ENCODE measurements around the gene GJD2.

The GJD2 gene

DNA sequence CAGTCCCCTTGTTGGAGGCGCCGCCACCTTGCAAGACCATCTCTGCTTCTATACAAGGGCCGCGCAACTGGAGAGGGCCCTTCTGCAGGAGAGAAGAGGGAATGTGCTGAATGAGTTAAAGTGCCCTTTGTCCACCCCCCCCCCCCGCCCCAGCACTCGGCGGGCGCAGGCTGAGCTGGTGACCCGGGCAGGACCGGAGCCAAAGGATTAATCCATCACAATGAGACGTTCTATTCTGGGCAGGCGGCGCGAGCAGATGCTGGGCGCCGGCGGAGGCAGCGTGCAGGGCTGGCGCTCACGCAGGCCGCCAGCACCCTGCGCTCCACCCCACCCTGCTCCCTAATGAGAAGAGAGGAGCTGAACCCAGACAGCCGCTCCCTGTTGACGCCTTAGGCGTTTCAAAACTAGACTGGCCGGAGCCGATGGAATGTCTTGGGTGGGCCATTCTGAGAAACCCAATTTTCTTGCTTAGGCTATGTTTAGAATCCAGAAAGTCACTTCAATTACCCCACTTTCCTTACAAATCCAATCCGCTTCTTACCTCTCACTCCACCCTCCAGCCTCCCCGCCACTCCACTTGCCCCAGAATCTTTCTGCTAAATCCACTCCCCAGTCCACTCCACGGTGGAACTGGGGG lies 32.9 kb downstream of the GJD2 start:
- H3K36me3 ChIP-seq (ENCODE audit: insufficient read depth, low read length), result no peaks in the 10 kb centered on the region
- no peak overlapping the region for H3K4me2 ChIP-seq (ENCODE audit: low read depth, low read length, poor library complexity, severe bottlenecking)
- H3K79me2 ChIP-seq (ENCODE audit: insufficient read depth, low read length), result no peaks in the 10 kb centered on the region
- no peaks in the 10 kb centered on the region for H4K20me1 ChIP-seq (ENCODE audit: insufficient read depth, low read length, poor library complexity, severe bottlenecking)
- H3K27me3 ChIP-seq (ENCODE audit: insufficient read depth, low read length, poor library complexity, severe bottlenecking), result no peaks in the 10 kb centered on the region
- no peak overlapping the region for H3K4me3 ChIP-seq (ENCODE audit: low read length, poor library complexity, severe bottlenecking)
- H3F3A ChIP-seq (ENCODE audit: low read depth), result no peaks in the 10 kb centered on the region
- TF ChIP-seq, protein P1, sequence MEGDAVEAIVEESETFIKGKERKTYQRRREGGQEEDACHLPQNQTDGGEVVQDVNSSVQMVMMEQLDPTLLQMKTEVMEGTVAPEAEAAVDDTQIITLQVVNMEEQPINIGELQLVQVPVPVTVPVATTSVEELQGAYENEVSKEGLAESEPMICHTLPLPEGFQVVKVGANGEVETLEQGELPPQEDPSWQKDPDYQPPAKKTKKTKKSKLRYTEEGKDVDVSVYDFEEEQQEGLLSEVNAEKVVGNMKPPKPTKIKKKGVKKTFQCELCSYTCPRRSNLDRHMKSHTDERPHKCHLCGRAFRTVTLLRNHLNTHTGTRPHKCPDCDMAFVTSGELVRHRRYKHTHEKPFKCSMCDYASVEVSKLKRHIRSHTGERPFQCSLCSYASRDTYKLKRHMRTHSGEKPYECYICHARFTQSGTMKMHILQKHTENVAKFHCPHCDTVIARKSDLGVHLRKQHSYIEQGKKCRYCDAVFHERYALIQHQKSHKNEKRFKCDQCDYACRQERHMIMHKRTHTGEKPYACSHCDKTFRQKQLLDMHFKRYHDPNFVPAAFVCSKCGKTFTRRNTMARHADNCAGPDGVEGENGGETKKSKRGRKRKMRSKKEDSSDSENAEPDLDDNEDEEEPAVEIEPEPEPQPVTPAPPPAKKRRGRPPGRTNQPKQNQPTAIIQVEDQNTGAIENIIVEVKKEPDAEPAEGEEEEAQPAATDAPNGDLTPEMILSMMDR (conservative IDR thresholded peaks at IDR 0.05; ENCODE audit: low read length), result no peak
- no peak for TF ChIP-seq EZH2phosphoT487 (IDR thresholded peaks at IDR 0.05; ENCODE audit: borderline replicate concordance)
- H2AFZ ChIP-seq (ENCODE audit: low read length), result no peak overlapping the region
- no peaks in the 10 kb centered on the region for H3K9me2 ChIP-seq (replicated peaks; ENCODE audit: low read depth, low read length)
- H3K4me1 ChIP-seq (ENCODE audit: insufficient read depth, low read length, poor library complexity, severe bottlenecking), result no peaks in the 10 kb centered on the region
- no peak overlapping the region for H3K9ac ChIP-seq (ENCODE audit: low read depth, low read length, poor library complexity, severe bottlenecking)
- H3K9me3 ChIP-seq (ENCODE audit: insufficient read depth, low read depth, low read length), result no peaks in the 10 kb centered on the region

DNA sequence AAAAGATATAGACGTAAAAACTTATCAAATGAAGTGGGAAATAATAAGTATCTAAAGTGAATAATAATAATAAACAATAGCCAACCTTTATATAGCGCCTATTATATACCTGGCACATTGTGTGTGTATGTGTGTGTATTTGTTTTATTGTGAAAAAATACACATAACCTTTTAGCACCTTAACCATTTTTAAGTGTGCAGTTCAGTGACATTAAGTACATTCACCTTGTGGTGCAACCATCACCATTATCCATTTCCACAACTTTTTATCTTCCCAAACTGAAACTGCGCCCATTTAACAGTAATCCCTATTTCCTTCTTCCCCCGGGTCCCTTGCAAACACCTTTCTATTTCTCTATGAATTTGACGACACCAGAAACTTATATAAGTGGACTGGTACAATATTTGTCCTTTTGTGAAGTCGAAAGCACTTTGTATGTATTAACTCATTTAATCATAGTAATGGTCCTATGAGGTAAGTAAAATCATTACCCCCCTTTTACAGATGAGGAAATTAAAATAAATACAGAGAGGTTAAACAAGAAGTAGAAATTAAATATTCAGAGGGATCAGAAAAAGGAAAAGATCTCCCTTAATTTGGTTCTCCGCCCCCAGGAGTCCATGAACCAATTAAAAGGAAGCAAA lies 33.5 kb downstream of the GJD2 start:
- Histone ChIP-seq H3K9me3 (ENCODE audit: insufficient read depth, low read depth, low read length) (no peaks in the 10 kb centered on the region), H3F3A (ENCODE audit: low read depth) (no peaks in the 10 kb centered on the region), H2AFZ (ENCODE audit: low read length) (no peak overlapping the region), H4K20me1 (ENCODE audit: insufficient read depth, low read length, poor library complexity, severe bottlenecking) (no peaks in the 10 kb centered on the region), H3K4me1 (ENCODE audit: insufficient read depth, low read length, poor library complexity, severe bottlenecking) (no peaks in the 10 kb centered on the region), H3K79me2 (ENCODE audit: insufficient read depth, low read length) (no peaks in the 10 kb centered on the region), H3K27me3 (ENCODE audit: insufficient read depth, low read length, poor library complexity, severe bottlenecking) (no peaks in the 10 kb centered on the region), H3K4me3 (ENCODE audit: low read length, poor library complexity, severe bottlenecking) (no peak overlapping the region), H3K4me2 (ENCODE audit: low read depth, low read length, poor library complexity, severe bottlenecking) (no peak overlapping the region), H3K9me2 (replicated peaks; ENCODE audit: low read depth, low read length) (no peaks in the 10 kb centered on the region), H3K36me3 (ENCODE audit: insufficient read depth, low read length) (no peaks in the 10 kb centered on the region), H3K9ac (ENCODE audit: low read depth, low read length, poor library complexity, severe bottlenecking) (no peak overlapping the region)
- TF ChIP-seq EZH2phosphoT487 (IDR thresholded peaks at IDR 0.05; ENCODE audit: borderline replicate concordance), result no peak
- TF ChIP-seq, protein P1 (conservative IDR thresholded peaks at IDR 0.05; ENCODE audit: low read length), result no peak

DNA sequence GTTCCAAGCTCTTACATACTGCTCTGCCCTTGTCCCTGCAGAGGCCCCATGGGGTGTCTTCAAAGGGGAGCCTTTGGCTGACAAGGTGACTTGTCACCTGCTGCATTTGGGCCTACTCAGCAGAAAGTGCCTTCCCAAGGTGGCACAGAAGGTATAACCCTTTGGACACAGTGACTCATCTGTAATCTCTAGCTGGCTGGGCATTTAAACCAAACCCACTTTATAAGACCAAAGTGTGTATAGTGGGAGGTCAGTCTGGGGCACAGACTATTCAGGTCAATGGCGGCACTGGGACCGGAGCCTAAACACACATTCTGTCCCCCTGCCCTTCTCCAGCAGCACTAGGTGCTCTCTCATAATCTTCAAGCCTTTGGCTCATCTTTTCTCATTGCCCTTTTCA lies 35.1 kb downstream of the GJD2 start:
- Histone ChIP-seq H3K4me3 (ENCODE audit: low read length, poor library complexity, severe bottlenecking) (no peak overlapping the region), H3K4me2 (ENCODE audit: low read depth, low read length, poor library complexity, severe bottlenecking) (no peak overlapping the region), H3F3A (ENCODE audit: low read depth) (no peaks in the 10 kb centered on the region), H4K20me1 (ENCODE audit: insufficient read depth, low read length, poor library complexity, severe bottlenecking) (no peaks in the 10 kb centered on the region), H3K27me3 (ENCODE audit: insufficient read depth, low read length, poor library complexity, severe bottlenecking) (no peaks in the 10 kb centered on the region), H2AFZ (ENCODE audit: low read length) (no peak overlapping the region), H3K9me2 (replicated peaks; ENCODE audit: low read depth, low read length) (no peaks in the 10 kb centered on the region), H3K9ac (ENCODE audit: low read depth, low read length, poor library complexity, severe bottlenecking) (no peak overlapping the region), H3K4me1 (ENCODE audit: insufficient read depth, low read length, poor library complexity, severe bottlenecking) (no peaks in the 10 kb centered on the region), H3K79me2 (ENCODE audit: insufficient read depth, low read length) (no peaks in the 10 kb centered on the region), H3K9me3 (ENCODE audit: insufficient read depth, low read depth, low read length) (no peaks in the 10 kb centered on the region), H3K36me3 (ENCODE audit: insufficient read depth, low read length) (no peaks in the 10 kb centered on the region)
- no peak for TF ChIP-seq EZH2phosphoT487 (IDR thresholded peaks at IDR 0.05; ENCODE audit: borderline replicate concordance)
- TF ChIP-seq, protein P1 (conservative IDR thresholded peaks at IDR 0.05; ENCODE audit: low read length), result no peak

All from Loucy (cell line).